Activated naive CD4-positive, alpha-beta T cell treated with anti-CD3 and anti-CD28 coated beads for 36 hours (primary cell): ENCODE data around the gene SYVN1. TPM values are rescaled to one million over a fixed set of nuclear protein-coding genes. Genes with fewer than 3 reads are reported as not detected.

Experiments
- CTCF ChIA-PET: fragments of 350-600 bp; sonication (Branson Sonifier 250); formaldehyde crosslinking; loops from one replicate; lab custom pipeline; 2021; ENCODE audit warnings: antibody characterized with exemption; lab: Charles Lee
- DNase-seq: peaks from one replicate; pipeline ENCODE4 v3.0.0-alpha.2; 2020
- H3K27ac Mint-ChIP-seq: one replicate; pipeline ENCODE4 v1.8.0; 2021; ENCODE audit warnings: mild to moderate bottlenecking, mixed read lengths
- H3K27me3 Mint-ChIP-seq: one replicate; pipeline ENCODE4 v1.8.0; 2021; ENCODE audit warnings: low read depth, mixed read lengths
- H3K36me3 Mint-ChIP-seq: one replicate; pipeline ENCODE4 v1.8.0; 2021; ENCODE audit warnings: low read depth, mixed read lengths
- H3K4me1 Mint-ChIP-seq: one replicate; pipeline ENCODE4 v1.8.0; 2021; ENCODE audit warnings: low read depth, mixed read lengths
- H3K4me3 Mint-ChIP-seq: one replicate; pipeline ENCODE4 v1.8.0; 2021; ENCODE audit warnings: mild to moderate bottlenecking, moderate library complexity, mixed read lengths
- H3K9me3 Mint-ChIP-seq: one replicate; pipeline ENCODE4 v1.8.0; 2021; ENCODE audit warnings: mixed read lengths
- intact Hi-C: fragments of 100-400 bp; cut with micrococcal nuclease; formaldehyde crosslinking; loops from one replicate; pipeline ENCODE4 v1.15.1; 2023
- total RNA-seq, 2 experiments: library from RNA; stranded (reverse); gene quantifications; one replicate each; pipeline ENCODE4 v1.2.3, GENCODE V29; 2021

SYVN1 gene
- total RNA-seq, 2 experiments from 2014 or later = 19.0 to 19.2 TPM

- H3K27me3 Mint-ChIP-seq = no peaks in the 10 kb centered on the region
- intact Hi-C loops = loop anchor here (5.0 kb wide), 1 partner anchor 131 kb away; the partner anchor contains the start of gene POLA2
- DNase-seq = no peak
- H3K9me3 Mint-ChIP-seq = no peaks in the 10 kb centered on the region
- H3K36me3 Mint-ChIP-seq = peaks cover 8% of the 10 kb centered on the region
- H3K27ac Mint-ChIP-seq = no peak overlapping the region
- peaks cover 25% of the 10 kb centered on the region for H3K4me1 Mint-ChIP-seq
- CTCF ChIA-PET = interaction anchor here (0.6 to 1.0 kb wide), 2 partner anchors 14 to 32 kb away, joined by 4 read pairs; partner anchors contain the start of gene ZNHIT2
- no peak overlapping the region for H3K4me3 Mint-ChIP-seq
Measured at GRCh38 chr11:65131417-65131776, 2.9 kb downstream of the SYVN1 start.

- intact Hi-C loops = loop anchor here (5.0 kb wide), 1 partner anchor 131 kb away; the partner anchor contains the start of gene POLA2
- CTCF ChIA-PET = interaction anchor here (0.6 to 1.0 kb wide), 2 partner anchors 13 to 31 kb away, joined by 4 read pairs; partner anchors contain the start of gene ZNHIT2
- H3K9me3 Mint-ChIP-seq = no peaks in the 10 kb centered on the region
- no peaks in the 10 kb centered on the region for H3K27me3 Mint-ChIP-seq
- peaks cover 20% of the 10 kb centered on the region for H3K4me1 Mint-ChIP-seq
- no peak overlapping the region for H3K4me3 Mint-ChIP-seq
- H3K36me3 Mint-ChIP-seq = peaks cover 10% of the 10 kb centered on the region
- H3K27ac Mint-ChIP-seq = no peak overlapping the region
- no peak for DNase-seq
Measured at GRCh38 chr11:65130631-65131416, 3.5 kb downstream of the SYVN1 start.

- no peak overlapping the region for H3K27ac Mint-ChIP-seq
- H3K9me3 Mint-ChIP-seq = no peaks in the 10 kb centered on the region
- no peak overlapping the region for H3K4me3 Mint-ChIP-seq
- intact Hi-C loops = loop anchor here (5.0 kb wide), 1 partner anchor 132 kb away; the partner anchor contains the start of gene POLA2
- peaks cover 19% of the 10 kb centered on the region for H3K4me1 Mint-ChIP-seq
- peaks cover 11% of the 10 kb centered on the region for H3K36me3 Mint-ChIP-seq
- CTCF ChIA-PET = interaction anchor here (1.0 kb wide), 1 partner anchor 11 kb away, joined by 3 read pairs; no protein-coding TSS in a partner anchor
- H3K27me3 Mint-ChIP-seq = no peaks in the 10 kb centered on the region
- no peak for DNase-seq
Measured at GRCh38 chr11:65129649-65130441, 4.5 kb downstream of the SYVN1 start.

- peak overlapping the region; percentile 36 for H3K27ac Mint-ChIP-seq
- H3K4me1 Mint-ChIP-seq = peaks cover 24% of the 10 kb centered on the region
- H3K9me3 Mint-ChIP-seq = no peaks in the 10 kb centered on the region
- peaks cover 11% of the 10 kb centered on the region for H3K36me3 Mint-ChIP-seq
- no peaks in the 10 kb centered on the region for H3K27me3 Mint-ChIP-seq
- no peak overlapping the region for H3K4me3 Mint-ChIP-seq
- DNase-seq = no peak
- intact Hi-C loops = no loop called here
- CTCF ChIA-PET = no interaction called here
Measured at GRCh38 chr11:65128182-65129145, 5.9 kb downstream of the SYVN1 start.

- H3K4me1 Mint-ChIP-seq = peaks cover 22% of the 10 kb centered on the region
- no peak for DNase-seq
- H3K4me3 Mint-ChIP-seq = no peak overlapping the region
- H3K36me3 Mint-ChIP-seq = peaks cover 10% of the 10 kb centered on the region
- CTCF ChIA-PET = no interaction called here
- peak overlapping the region; percentile 13 for H3K27ac Mint-ChIP-seq
- intact Hi-C loops = no loop called here
- no peaks in the 10 kb centered on the region for H3K27me3 Mint-ChIP-seq
- H3K9me3 Mint-ChIP-seq = no peaks in the 10 kb centered on the region
Measured at GRCh38 chr11:65127473-65128181, 6.7 kb downstream of the SYVN1 start.

GRCh38 chr11:65126624-65127274 is 7.6 kb downstream of the SYVN1 start:
- H3K4me1 Mint-ChIP-seq = peaks cover 21% of the 10 kb centered on the region
- CTCF ChIA-PET = no interaction called here
- no peaks in the 10 kb centered on the region for H3K27me3 Mint-ChIP-seq
- no peak overlapping the region for H3K4me3 Mint-ChIP-seq
- no peak for DNase-seq
- intact Hi-C loops = no loop called here
- no peak overlapping the region for H3K27ac Mint-ChIP-seq
- no peaks in the 10 kb centered on the region for H3K9me3 Mint-ChIP-seq
- H3K36me3 Mint-ChIP-seq = peaks cover 15% of the 10 kb centered on the region

GRCh38 chr11:65125197-65126056 is 8.9 kb downstream of the SYVN1 start:
- intact Hi-C loops = no loop called here
- no peaks in the 10 kb centered on the region for H3K9me3 Mint-ChIP-seq
- DNase-seq = no peak
- CTCF ChIA-PET = interaction anchor here (2.1 kb wide), 1 partner anchor 15 kb away, joined by 7 read pairs; no protein-coding TSS in a partner anchor
- H3K4me1 Mint-ChIP-seq = peaks cover 29% of the 10 kb centered on the region
- no peak overlapping the region for H3K4me3 Mint-ChIP-seq
- peak overlapping the region; percentile 12 for H3K27ac Mint-ChIP-seq
- H3K36me3 Mint-ChIP-seq = peaks cover 20% of the 10 kb centered on the region
- no peaks in the 10 kb centered on the region for H3K27me3 Mint-ChIP-seq

- H3K9me3 Mint-ChIP-seq = no peaks in the 10 kb centered on the region
- intact Hi-C loops = no loop called here
- CTCF ChIA-PET = interaction anchor here (2.1 kb wide), 1 partner anchor 14 kb away, joined by 7 read pairs; no protein-coding TSS in a partner anchor
- H3K4me1 Mint-ChIP-seq = peaks cover 37% of the 10 kb centered on the region
- H3K27ac Mint-ChIP-seq = peak overlapping the region; percentile 14
- H3K36me3 Mint-ChIP-seq = peaks cover 27% of the 10 kb centered on the region
- peak overlapping the region; percentile 10 for H3K4me3 Mint-ChIP-seq
- no peaks in the 10 kb centered on the region for H3K27me3 Mint-ChIP-seq
- no peak for DNase-seq
Measured at GRCh38 chr11:65124480-65125196, 9.7 kb downstream of the SYVN1 start.

GRCh38 chr11:65121865-65122696 is 12.2 kb downstream of the SYVN1 start, which contains the start of the genes FAU and MRPL49:
Gene FAU (minus strand): TSS chr11:65122134. CDS start chr11:65121813, 321 bp downstream.
Gene MRPL49 (plus strand): TSS chr11:65122321. CDS start chr11:65122347, 26 bp downstream.
- Mint-ChIP-seq H3K4me1 (peaks cover 50% of the 10 kb centered on the region), H3K36me3 (peaks cover 37% of the 10 kb centered on the region), H3K27ac (peak within 1 kb of the TSS; percentile 99), H3K9me3 (no peaks in the 10 kb centered on the region), H3K27me3 (no peaks in the 10 kb centered on the region), H3K4me3 (peak within 1 kb of the TSS; percentile 99)
- intact Hi-C loops = loop anchor here (1.0 to 2.0 kb wide), 5 partner anchors 13 to 319 kb away; partner anchors contain the start of genes CAPN1, CDCA5, MAP4K2 and VPS51
- CTCF ChIA-PET = interaction anchor here (0.6 to 2.8 kb wide), 3 partner anchors 11 to 59 kb away, joined by 3 to 24 read pairs (median 3); partner anchors contain the start of gene TM7SF2
- peak; percentile 100 for DNase-seq
